IPS DF 6.9 (cell line): ENCODE measurements around the gene NDUFA8.
A peak's percentile ranks its signal among the peaks of the same experiment; 100 is the strongest.

ENCODE experiments used
- DNase-seq: peaks from one replicate; pipeline ENCODE4 v3.0.0-alpha.2; 2013; ENCODE audit warnings: low read depth, low spot score
- H3K27ac ChIP-seq: one replicate; pipeline ENCODE4 v1.5.1; 2013; ENCODE audit warnings: low read length, control low read depth
- H3K27me3 ChIP-seq: 2 replicates; pipeline ENCODE4 v1.6.1; 2013; ENCODE audit warnings: mild to moderate bottlenecking, low read length; ENCODE audit not compliant: control insufficient read depth, insufficient read depth
- H3K36me3 ChIP-seq: 2 replicates; pipeline ENCODE4 v1.6.1; 2013; ENCODE audit warnings: low read length; ENCODE audit not compliant: control insufficient read depth, insufficient read depth
- H3K4me1 ChIP-seq: 2 replicates; pipeline ENCODE4 v1.6.1; 2013; ENCODE audit warnings: low read length; ENCODE audit not compliant: control insufficient read depth, insufficient read depth
- H3K4me3 ChIP-seq: 2 replicates; pipeline ENCODE4 v1.5.1; 2013; ENCODE audit warnings: mild to moderate bottlenecking, low read length
- H3K9me3 ChIP-seq: 2 replicates; pipeline ENCODE4 v1.6.1; 2013; ENCODE audit warnings: low read length, inconsistent platforms; ENCODE audit not compliant: control insufficient read depth, insufficient read depth
- WGBS: extraction: QIAGEN DNeasy Blood & Tissue Kit; methylation state at CpG from one replicate; pipeline ENCODE4 v1.1.7; 2013; ENCODE audit warnings: mixed read lengths, missing lambda C conversion rate; ENCODE audit not compliant: insufficient read length, insufficient coverage; 5-methylcytosine and 5-hydroxymethylcytosine counted together

Gene NDUFA8

DNA sequence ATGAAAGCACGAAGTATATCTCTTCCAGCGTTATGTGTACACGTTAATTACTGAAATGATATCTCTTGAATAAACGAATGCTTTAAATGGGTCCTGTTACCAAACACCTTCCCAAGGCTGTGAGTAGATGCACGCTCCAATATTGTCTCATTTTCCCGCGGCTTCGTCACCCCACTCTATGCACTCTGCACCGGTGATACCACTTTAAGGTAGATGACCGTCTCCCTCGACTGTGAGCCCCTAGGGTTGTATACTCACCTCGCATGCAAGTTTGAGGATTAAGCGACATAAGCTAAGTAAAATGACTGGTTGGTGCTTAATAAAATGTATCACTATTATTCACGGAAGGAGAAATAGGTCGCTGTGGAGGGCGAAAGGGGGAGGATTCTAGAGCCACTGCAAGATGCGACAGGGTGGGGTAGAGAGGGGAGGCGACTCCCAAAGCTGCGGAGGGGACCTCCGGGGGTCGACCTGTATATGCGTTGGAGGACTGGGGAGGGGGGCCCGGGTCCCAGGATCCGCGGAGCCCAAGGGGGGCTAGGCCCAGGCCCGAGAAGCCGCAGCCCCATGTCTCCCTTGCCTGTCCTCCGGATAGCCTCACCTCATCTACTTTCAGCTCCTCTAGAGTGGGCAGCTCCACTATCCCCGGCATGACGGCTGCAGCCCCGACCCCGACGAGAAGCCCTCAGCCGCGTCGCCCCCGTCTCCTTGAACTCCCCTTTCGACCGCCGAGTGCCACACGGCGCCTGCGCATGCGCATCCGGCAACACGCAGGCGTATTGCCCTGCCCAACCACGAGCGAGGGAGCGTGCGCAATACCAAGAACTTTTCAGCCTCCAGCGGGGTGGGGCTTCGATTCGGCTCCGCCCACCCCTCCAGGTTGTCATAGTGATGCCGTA is at the start of gene NDUFA8, which contains the start of gene MORN5:
Gene NDUFA8 (minus strand): TSS at position 754 of the 899 bp plus-strand sequence. CDS start 102 bp downstream, at position 652.
Gene MORN5 (plus strand): TSS at position 883 of the 899 bp plus-strand sequence. CDS start 65 bp downstream, outside the sequence.
- DNase-seq = peak; percentile 96
- no peaks in the 10 kb centered on the region for H3K27me3 ChIP-seq
- H3K36me3 ChIP-seq = no peaks in the 10 kb centered on the region
- H3K4me3 ChIP-seq = peak within 1 kb of the TSS; percentile 70
- WGBS = no CpG with 5 or more reads among the region's 56 CpGs
- H3K9me3 ChIP-seq = no peaks in the 10 kb centered on the region
- H3K27ac ChIP-seq = no peak within 1 kb of the TSS
- no peaks in the 10 kb centered on the region; the same call in 1 of the 2 replicates for H3K4me1 ChIP-seq

DNA sequence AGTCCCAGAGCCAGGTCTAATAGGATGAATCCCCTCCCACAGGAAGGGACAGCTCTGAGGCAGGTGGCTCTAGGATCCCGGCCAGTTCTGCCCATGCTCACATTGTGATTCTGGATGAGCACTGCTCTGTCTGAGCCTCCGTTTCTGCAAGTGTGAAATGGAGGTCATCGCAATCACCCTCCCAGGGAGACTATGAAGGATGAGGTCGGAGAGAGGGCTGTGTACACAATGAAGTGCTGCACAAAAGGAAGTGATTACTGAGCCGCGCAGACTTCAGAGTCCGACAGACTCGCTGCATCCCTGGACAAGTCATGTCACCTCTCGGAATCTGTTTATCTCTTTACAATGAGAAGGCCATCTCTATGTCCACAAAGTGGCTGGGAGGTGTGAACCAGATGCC is 47.5 kb upstream of the NDUFA8 start:
- no peak overlapping the region for H3K4me3 ChIP-seq
- H3K9me3 ChIP-seq = no peaks in the 10 kb centered on the region
- no peaks in the 10 kb centered on the region for H3K4me1 ChIP-seq
- H3K27me3 ChIP-seq = peaks cover 3% of the 10 kb centered on the region; the same call in 1 of the 2 replicates
- no CpG with 5 or more reads among the region's 9 CpGs for WGBS
- no peak overlapping the region for H3K27ac ChIP-seq
- no peaks in the 10 kb centered on the region for H3K36me3 ChIP-seq
- DNase-seq = no peak

DNA sequence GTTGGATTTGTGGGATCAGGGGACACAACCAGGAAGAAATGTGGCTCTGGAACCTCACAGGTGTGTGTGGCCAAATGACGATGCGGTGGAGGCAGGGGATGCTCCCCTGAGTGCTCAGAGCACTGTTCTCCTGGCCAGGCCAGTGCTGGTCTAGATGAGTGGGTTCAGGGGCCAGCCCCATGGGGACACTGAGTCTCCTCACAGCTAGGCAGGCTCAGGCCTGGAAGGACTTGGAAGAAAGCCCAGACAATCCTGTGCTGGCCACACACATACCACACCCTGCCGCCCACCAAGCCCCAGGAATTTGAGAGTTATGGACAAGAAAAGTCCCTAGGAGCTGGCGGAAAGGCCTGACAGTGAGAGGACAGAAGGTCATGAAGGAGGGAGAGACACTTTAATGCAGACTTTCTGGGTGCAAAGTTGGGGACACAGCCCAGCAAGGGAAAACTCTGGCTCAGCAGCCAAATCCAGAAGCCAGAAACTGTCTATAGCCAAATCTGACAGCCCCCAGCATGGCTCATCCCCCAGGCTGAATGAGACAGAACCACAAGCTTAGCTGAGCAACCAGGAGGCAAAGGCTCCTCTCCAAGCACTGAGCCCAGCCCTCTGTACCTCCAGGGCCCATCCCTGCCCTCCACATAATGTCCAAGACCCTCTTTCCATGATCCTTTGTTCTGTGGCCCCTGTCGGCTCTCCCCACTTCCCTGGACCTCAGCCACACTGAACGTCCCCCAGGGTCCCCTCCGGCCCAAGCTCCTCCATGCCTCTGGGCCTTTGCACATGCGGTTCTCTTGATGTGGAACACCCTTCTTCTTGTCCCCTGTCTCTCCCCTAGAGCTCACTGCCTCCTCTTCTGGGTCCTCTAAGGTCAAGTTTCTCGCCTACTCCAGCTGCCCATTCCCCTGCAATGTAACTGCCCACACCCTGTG is 46.8 kb upstream of the NDUFA8 start:
- H3K27me3 ChIP-seq = no peaks in the 10 kb centered on the region
- no peak for DNase-seq
- WGBS = no CpG with 5 or more reads among the region's 9 CpGs
- no peaks in the 10 kb centered on the region for H3K9me3 ChIP-seq
- no peak overlapping the region for H3K27ac ChIP-seq
- no peaks in the 10 kb centered on the region for H3K36me3 ChIP-seq
- no peak overlapping the region for H3K4me3 ChIP-seq
- no peaks in the 10 kb centered on the region for H3K4me1 ChIP-seq

DNA sequence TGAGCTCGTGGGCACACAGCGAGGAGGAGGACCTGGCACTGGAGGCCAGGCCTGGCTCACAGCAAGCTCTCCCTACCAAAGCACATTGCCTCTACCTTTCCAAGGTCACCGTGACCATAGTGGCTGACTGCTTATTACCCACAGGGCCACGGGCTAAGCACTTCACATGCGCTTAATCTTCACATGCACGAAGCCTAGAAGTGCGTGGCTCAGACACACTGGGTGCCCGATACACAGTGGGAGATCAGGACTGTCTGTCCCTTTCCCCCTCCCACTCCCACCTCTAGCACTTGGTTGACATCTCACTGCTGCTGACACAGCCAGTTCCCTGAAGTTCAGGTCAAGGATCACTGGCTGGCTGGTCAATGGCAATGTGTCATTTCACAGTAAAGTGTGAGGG is 45.6 kb upstream of the NDUFA8 start:
- Histone ChIP-seq H3K27me3 (no peaks in the 10 kb centered on the region), H3K36me3 (no peaks in the 10 kb centered on the region), H3K9me3 (no peaks in the 10 kb centered on the region), H3K4me1 (no peaks in the 10 kb centered on the region), H3K4me3 (no peak overlapping the region), H3K27ac (no peak overlapping the region)
- DNase-seq = no peak
- WGBS = no CpG with 5 or more reads among the region's 8 CpGs

DNA sequence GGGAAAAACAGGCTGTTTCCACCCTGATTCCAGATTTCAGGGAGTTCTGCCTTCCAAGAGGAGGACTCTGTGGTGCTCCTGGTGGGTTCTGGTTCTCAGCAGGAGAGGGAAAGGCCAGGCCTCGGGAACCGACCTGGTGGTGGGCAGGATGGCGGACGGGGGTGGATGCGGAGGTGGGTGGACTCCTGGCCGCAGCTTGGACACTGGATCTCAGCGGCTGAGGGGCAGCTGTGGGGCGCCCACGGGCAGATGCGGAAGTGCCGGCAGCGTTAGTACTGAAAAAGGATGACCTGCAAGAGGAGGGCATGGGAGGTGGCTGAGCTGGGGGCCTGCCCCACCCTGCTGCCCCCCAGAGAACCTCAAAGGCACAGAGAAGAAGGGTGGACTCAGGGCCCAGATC is 44.9 kb upstream of the NDUFA8 start:
- WGBS = no CpG with 5 or more reads among the region's 12 CpGs
- DNase-seq = no peak
- no peaks in the 10 kb centered on the region for H3K27me3 ChIP-seq
- no peaks in the 10 kb centered on the region for H3K36me3 ChIP-seq
- no peak overlapping the region for H3K27ac ChIP-seq
- H3K4me1 ChIP-seq = no peaks in the 10 kb centered on the region
- no peak overlapping the region for H3K4me3 ChIP-seq
- H3K9me3 ChIP-seq = no peaks in the 10 kb centered on the region

DNA sequence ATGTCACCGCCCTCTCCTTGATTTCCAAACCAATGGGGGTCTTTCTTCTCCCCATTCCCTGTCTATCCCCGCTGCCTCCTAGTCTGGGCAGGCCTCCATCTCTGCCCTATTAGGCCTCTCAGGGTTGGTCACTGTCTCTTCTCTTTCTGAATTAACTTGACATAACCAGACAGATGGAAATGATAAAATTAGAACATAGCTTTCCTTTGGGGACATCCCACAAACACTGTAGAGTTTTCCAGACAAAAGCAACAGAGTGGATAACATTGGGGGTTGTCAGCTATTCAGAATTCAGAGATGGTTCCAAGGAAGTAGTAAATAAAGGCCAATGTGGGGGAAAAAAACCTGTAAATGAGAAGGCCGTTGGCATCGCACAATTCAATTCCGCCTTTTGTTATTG is 44.5 kb upstream of the NDUFA8 start:
- no peak overlapping the region for H3K4me3 ChIP-seq
- no peaks in the 10 kb centered on the region for H3K9me3 ChIP-seq
- H3K27me3 ChIP-seq = no peaks in the 10 kb centered on the region
- WGBS = no CpG with 5 or more reads among the region's 5 CpGs
- DNase-seq = no peak
- H3K36me3 ChIP-seq = no peaks in the 10 kb centered on the region
- no peaks in the 10 kb centered on the region; the same call in 1 of the 2 replicates for H3K4me1 ChIP-seq
- H3K27ac ChIP-seq = no peak overlapping the region

DNA sequence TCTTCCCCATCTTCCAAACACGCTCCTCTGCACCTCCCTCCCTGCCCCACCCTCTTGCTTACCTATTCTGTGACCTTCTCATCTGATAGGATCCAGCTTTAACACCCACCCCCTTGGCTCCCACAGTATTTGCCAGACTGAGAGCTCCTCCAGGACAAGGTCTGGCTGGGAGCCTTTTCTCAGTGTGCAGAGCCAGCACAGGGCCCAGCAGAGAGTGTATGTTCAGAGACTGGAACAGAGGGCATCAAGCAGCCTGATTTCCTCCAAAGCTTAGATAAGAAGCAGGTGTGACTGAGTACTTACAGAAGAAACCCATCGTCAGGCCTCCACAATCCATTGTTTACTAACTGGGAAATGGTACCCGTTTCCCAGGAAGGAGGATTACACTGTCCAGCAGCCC is 42.5 kb upstream of the NDUFA8 start:
- no peaks in the 10 kb centered on the region for H3K27me3 ChIP-seq
- DNase-seq = no peak
- H3K4me1 ChIP-seq = no peaks in the 10 kb centered on the region; the same call in 1 of the 2 replicates
- H3K36me3 ChIP-seq = no peaks in the 10 kb centered on the region
- H3K9me3 ChIP-seq = no peaks in the 10 kb centered on the region
- no peak overlapping the region for H3K4me3 ChIP-seq
- H3K27ac ChIP-seq = no peak overlapping the region
- 100% methylated on average over 1 of the region's 3 CpGs for WGBS

DNA sequence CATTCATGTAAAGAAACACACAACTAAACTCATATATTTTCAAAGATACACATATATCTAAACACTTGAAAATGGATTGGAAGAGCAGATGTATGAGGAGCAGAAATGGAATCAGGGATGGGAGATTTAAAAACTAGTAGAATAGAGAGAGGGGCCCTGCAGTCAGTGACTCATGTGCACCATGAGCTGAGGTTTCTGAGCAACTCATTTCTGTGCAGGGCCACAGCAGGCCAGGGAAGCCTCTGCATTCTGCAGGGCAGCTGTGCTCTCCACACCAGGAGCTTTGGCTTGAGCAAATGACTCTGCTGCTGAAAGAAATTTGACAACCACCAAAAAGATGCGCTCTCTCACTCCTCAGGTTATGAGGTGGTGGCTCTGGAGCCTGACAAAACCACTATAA is 42.1 kb upstream of the NDUFA8 start:
- H3K27me3 ChIP-seq = no peaks in the 10 kb centered on the region
- no peaks in the 10 kb centered on the region; the same call in 1 of the 2 replicates for H3K4me1 ChIP-seq
- no peaks in the 10 kb centered on the region for H3K36me3 ChIP-seq
- no peaks in the 10 kb centered on the region for H3K9me3 ChIP-seq
- DNase-seq = no peak
- no peak overlapping the region for H3K4me3 ChIP-seq
- WGBS = no CpG with 5 or more reads among the region's 1 CpG
- H3K27ac ChIP-seq = no peak overlapping the region

DNA sequence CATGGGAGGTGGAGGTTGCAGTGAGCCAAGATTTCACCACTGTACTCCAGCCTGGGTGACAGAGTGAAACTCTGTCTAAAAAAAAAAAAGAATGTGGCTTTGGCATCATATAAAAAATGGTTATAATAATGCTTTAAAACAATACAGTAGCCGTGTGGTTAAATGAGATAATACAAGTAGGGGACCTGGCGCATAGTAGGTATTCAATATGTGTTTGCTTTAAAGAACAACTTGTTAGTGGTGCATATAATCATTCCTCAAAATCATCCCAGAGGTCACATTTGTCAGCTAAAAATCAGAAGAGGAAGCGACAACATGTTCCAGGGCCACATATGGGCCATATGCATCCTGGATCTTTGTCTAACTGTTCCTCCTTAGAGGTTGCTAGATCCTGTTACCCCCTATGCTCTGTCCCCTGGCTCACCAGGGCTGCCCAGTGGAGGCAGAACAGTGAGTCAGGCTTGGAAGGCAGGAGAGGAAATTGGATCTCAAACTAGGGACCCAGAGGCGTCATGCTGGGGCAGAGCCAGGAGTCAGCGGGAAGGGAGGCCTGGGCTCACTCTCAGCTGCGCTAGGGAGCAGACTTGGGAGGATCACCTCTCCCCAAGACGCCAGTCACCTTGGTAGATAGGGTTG is 41.5 kb upstream of the NDUFA8 start:
- no peaks in the 10 kb centered on the region for H3K36me3 ChIP-seq
- WGBS = no CpG with 5 or more reads among the region's 7 CpGs
- no peaks in the 10 kb centered on the region; the same call in 1 of the 2 replicates for H3K4me1 ChIP-seq
- no peaks in the 10 kb centered on the region for H3K9me3 ChIP-seq
- no peak for DNase-seq
- H3K4me3 ChIP-seq = no peak overlapping the region
- no peak overlapping the region for H3K27ac ChIP-seq
- H3K27me3 ChIP-seq = no peaks in the 10 kb centered on the region

DNA sequence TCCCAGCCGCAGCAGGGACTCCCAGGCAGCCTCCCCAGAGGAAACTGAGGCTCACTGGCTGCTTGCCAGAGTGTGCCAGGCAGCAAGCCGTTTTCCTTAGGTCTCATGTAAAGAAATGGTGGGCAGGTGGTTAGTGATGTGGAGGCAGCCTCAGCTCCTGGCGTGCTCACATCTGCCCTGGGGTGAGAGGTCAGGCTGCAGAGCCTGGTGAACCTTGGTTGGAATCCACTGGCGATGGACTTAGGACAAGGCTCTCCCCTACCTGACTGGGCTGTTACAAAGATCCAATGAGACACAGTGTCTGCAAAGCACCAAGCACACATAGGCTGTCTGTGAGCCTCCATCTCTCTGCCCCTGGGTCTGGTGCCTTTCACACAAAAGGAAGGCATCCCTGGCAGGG is 38.3 kb upstream of the NDUFA8 start:
- Histone ChIP-seq H3K4me3 (no peak overlapping the region), H3K27me3 (no peaks in the 10 kb centered on the region), H3K27ac (no peak overlapping the region), H3K9me3 (no peaks in the 10 kb centered on the region), H3K36me3 (no peaks in the 10 kb centered on the region), H3K4me1 (no peaks in the 10 kb centered on the region; the same call in 1 of the 2 replicates)
- WGBS = no CpG with 5 or more reads among the region's 4 CpGs
- DNase-seq = no peak
